ENCODE data around the gene BTBD1.
"Not testable (repeated sequence)": the region's sequence is repeated elsewhere in the genome, so short reads cannot be mapped to it uniquely, and the experiment has no call there.

The BTBD1 gene

GRCh38 chr15:83094583-83094982, 27.5 kb upstream of the BTBD1 start:
- DNase-seq (ENCODE audit: low spot score), result no peak

- peak; percentile 76 for DNase-seq (ENCODE audit: low spot score)
Observed at GRCh38 chr15:83092309-83092976, 25.4 kb upstream of the BTBD1 start.

- not testable (repeated sequence) for DNase-seq (ENCODE audit: low spot score)
Observed at GRCh38 chr15:83091965-83092308, 24.9 kb upstream of the BTBD1 start.

- no peak for DNase-seq (ENCODE audit: low spot score)
Observed at GRCh38 chr15:83090465-83090864, 23.4 kb upstream of the BTBD1 start.

- DNase-seq (ENCODE audit: low spot score), result no peak
Observed at GRCh38 chr15:83088876-83089275, 21.8 kb upstream of the BTBD1 start.

DNA sequence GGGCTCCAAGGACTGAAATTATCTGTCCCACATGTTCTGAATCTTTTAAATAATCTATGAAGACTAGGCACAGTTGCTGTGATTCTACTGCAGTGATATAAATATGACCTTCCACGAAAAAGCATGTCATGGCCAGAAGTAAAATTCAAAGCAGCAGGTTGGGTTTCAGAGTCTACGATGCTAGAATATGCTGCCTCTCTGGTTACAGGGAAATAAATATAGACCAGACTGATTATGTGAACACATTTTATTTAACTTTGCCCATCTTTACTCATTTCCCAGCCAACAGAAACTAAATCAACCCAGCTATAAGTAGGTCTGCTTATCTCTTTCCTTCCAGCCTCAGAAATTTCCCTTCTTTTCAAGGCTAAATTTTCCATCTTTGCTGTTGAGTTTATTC, 20.5 kb upstream of the BTBD1 start:
- DNase-seq (ENCODE audit: low spot score), result no peak

DNA sequence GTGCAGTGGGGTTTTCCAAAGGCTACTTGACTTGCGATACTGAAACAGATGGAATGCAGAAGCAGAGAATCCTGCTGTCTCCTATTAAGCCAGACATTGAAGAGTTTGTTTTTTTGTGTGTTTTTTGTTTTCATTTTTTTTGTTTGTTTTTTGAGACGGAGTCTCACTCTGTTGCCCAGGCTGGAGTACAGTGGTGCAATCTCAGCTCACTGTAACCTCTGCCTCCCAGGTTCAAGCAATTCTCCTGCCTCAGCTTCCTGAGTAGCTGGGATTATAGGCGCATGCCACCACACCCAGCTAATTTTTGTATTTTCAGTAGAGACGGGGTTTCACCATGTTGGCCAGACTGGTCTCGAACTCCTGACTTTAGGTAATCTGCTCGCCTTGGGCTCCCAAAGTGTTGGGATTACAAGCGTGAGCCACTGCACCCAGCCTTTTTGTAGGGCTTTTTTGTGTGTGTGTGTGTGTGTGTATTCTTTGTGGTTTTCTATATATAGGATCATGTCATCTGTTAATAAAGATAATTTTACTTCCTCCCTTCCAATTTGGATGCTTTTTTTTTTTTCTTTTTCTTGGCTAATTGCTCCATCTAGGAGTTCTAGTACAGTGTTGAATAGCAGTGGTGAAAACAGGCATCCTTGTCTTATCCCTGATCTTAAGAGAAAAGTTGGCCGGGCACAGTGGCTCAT, 19.0 kb upstream of the BTBD1 start:
- DNase-seq (ENCODE audit: low spot score), result not testable (repeated sequence)

DNA sequence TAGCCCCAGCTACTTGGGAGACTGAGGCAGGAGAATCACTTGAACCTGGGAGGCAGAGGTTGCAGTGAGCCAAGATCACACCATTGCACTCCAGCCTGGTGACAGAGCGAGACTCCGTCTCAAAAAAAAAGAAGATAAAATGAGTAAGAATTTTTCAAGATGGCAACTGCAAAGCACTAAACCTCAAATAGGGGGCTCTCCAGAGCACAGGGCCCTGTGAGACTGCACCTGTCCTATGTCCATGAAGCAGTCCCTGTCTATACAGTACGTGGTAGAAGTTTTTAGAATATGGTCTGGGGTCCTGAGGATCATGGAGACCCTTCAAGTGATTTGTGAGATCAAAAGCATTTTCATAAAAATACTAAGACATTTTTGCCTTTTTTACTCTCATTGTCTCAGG, 18.4 kb upstream of the BTBD1 start:
- DNase-seq (ENCODE audit: low spot score), result not testable (repeated sequence)

DNA sequence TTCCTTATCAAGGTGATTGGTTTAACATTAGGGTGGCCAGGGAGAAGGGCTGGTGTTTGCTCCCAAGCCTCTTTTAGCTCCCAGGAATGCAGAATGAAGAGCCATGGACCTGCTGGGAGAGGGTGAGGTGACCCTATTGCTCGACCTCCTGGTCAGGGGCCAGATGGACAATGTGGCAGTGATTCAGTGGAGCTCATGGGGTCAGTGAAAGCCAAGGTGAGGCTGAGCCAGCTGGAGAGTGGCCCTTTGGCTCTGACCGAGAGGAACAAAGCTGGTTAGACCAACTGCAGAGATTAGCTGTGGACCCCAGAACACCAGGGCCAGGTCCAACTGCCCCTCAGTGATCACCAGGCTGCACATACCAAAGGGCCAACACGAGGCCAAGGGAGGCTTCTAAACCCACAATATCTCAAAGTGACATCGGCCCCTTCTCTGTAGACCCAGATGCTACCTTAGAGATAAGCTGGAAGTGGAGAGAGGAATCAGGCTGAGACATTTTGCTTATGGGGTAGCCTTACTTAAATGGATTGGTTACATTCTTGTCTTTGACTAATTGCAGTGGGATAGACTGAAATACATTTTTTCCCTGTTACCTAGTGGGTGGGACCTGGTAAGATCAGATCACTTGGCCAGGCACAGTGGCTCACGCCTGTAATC, 15.8 kb upstream of the BTBD1 start:
- no peak for DNase-seq (ENCODE audit: low spot score)

DNA sequence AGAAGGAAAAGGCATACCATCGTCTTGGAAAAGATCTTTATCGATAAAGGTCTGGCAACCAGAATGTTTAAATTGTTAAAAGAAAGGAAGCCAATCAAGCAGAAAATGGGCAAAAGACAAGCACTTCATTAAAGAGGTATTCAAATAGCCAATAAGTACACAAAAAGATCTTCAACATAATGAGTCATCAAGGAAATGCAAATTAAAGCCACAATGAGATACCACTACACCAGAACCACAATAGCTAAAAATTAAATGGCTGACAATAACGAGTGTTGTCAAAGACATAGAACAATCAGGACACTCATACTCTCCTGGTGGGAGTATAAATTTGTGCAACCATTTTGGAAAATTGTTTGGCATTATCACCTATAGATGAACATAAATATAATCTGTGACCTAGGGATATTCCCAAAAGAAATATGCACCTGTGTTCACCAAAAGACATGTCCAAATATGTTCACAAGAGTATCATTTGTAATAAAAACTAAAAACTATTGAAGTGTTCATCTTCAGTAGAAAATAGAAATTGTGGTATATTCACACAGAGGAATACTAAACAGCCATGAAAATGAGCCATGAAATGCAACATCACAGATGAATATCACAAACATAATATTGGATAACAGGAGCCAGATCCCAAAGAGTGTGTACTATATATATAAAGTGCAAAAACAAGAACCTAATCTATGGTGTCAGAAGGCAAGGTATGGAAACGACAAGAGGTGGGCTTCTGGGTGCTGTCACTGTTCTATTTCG, 14.4 kb upstream of the BTBD1 start:
- no peak for DNase-seq (ENCODE audit: low spot score)

DNA sequence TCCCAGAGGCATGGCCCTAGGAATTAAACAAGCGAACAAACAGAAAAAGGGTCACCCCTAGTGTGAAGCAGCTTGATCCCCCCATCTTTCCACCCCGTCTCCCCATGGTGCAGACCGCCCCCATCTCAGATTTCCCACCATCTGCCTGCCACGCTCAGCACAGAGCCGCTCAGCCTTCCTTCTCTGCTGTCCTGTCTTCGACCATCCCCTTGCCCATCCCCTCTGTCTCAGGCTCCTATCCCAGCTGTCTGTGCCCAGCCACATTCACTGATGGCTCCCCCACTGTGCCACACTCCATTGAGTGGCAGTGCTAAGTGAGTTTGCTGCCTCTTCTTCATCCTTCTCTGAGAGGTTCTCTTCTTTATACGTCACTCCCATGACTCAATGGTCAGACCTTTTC, 11.7 kb upstream of the BTBD1 start:
- DNase-seq (ENCODE audit: low spot score), result no peak

DNA sequence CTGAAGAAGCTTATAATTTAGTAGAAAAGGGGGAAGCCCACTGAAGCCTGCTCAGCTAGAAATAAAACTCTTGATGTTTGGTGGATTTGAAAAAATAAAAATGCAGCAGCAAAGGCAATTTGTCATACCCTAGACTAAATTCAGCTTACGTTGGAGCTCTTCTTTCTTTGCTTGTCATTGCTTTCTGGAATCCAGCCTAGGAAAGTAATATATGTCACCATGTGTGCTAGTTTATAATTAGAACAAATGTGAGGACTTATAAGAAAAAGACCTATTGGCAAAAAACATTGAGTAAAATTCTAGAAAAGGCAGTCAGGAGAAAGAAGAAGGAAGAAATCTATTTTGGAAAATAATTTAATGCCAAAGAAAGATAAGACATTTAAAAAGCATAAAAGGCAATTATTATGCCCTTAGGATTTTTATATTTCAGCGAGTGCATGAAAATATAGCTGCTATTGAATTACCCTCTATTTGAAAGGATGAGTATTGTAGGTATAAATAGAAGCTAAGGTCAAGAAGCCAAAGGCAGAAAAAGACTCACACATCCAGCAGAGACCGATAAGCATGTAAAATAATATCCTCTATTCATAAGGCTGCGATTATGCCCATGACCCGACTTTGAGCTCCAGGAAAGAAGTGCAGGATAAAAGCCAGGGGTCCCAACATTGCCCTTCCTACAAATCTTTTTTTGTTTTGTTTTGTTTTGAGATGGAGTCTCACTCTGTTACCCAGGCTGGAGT, 10.6 kb upstream of the BTBD1 start:
- no peak for DNase-seq (ENCODE audit: low spot score)

- not testable (repeated sequence) for DNase-seq (ENCODE audit: low spot score)
Observed at GRCh38 chr15:83069211-83069642, 2.2 kb upstream of the BTBD1 start.

GRCh38 chr15:83068054-83068453, 1.0 kb upstream of the BTBD1 start:
- DNase-seq (ENCODE audit: low spot score), result no peak

GRCh38 chr15:83067638-83067962, 548 bp upstream of the BTBD1 start:
- no peak for DNase-seq (ENCODE audit: low spot score)

GRCh38 chr15:83066034-83066733, 868 bp downstream of the BTBD1 start:
- DNase-seq (ENCODE audit: low spot score), result no peak

DNA sequence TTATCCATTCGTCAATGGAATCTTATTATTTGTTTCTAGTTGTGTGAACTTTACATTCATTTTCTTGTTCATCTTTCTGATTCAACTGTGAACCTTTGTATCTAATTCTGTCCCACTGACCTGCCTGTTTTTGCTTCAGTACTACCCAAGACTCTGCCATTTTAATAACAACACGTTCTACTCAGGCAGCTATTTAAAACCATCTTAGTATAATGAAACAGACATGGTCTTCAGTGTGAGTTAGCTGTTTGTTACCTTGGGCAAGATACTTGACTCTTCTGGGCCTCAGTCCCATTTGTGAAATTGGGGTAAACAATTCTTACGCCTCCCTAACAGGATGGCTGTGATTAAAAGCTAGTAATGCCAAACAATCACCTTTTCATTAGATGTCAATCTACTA, 1.6 kb downstream of the BTBD1 start:
- DNase-seq (ENCODE audit: low spot score), result no peak

GRCh38 chr15:83064859-83065258, 2.2 kb downstream of the BTBD1 start:
- no peak for DNase-seq (ENCODE audit: low spot score)

DNA sequence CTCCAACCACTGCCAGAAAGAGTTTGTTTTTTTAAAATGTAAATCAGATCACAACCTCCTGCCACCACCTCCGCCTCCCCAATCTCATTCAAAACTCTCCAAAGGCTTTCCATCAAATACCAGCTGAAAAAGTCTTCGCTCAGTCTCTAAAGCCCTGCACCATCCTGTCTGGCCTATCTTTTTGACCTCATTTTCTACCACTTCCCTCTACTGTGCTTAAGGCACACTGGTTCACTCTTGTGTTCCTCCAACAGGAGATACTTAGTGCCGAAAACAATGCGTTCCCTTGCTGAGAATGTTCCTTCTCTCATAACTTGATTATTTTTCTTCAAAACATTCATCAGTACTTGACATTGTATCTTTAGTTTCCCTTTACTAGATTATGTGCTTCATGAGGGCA, 3.5 kb downstream of the BTBD1 start:
- no peak for DNase-seq (ENCODE audit: low spot score)

GRCh38 chr15:83062768-83063180, 4.3 kb downstream of the BTBD1 start:
- peak; percentile 53 for DNase-seq (ENCODE audit: low spot score)

- DNase-seq (ENCODE audit: low spot score), result no peak
Observed at GRCh38 chr15:83061680-83062079, 5.4 kb downstream of the BTBD1 start.
